Omental fat pad (tissue), 4 donors: ENCODE data around the gene MAGI1. TPM values are rescaled to one million over a fixed set of nuclear protein-coding genes. Genes with fewer than 3 reads are reported as not detected.

Experiments
- ATAC-seq: fragments of 150-250 bp; one replicate; pipeline ENCODE4 v1.9.1; 2016; ENCODE audit warnings: mild to moderate bottlenecking, moderate library complexity; ENCODE audit not compliant: low FRiP score
- DNase-seq: peaks from one replicate; pipeline ENCODE4 v3.0.0-alpha.2; 2019; ENCODE audit warnings: low spot score
- CTCF ChIP-seq, 3 donors: fragments of 450-650 bp; IDR thresholded peaks; one replicate each; pipeline ENCODE4 v1.5.1; 2016 to 2017; ENCODE audit warnings: antibody characterized with exemption in 3 of 3, mild to moderate bottlenecking in 3 of 3, moderate library complexity in 2 of 3
- total RNA-seq, 4 donors: library from RNA; depleted of rRNA; stranded (reverse); fragments of >200 nt; gene quantifications; one replicate each; pipeline ENCODE4 v1.1.0, GENCODE V29; 2016

Gene MAGI1
- total RNA-seq, 4 donors from 2014 or later, result 22.9 to 38.8 (median 34.3) TPM

- DNase-seq, result no peak
- no peak for TF ChIP-seq CTCF (IDR thresholded peaks at IDR 0.05)
- ATAC-seq, result no peak
These were observed 383.7 kb downstream of the MAGI1 start for GRCh38 chr3:65655061-65655460.

DNA sequence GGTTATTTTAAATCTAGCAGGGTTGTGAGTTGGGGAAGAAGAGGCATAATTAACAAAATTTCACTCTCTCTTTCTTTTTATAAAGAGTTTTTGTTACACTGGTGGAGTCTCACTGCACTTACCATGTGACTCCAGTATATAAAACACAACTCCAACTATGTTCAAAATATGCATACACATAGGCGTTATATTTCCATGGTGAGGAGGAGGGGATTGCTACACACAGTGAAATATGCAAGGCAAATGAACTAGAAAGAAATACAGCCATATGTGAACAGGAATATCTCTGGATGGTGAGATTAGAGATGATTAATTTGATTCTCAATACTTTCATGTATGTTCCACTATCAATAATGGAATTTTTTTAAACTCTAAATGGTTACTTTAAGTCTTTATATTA is 385.0 kb downstream of the MAGI1 start:
- no peak for TF ChIP-seq CTCF (IDR thresholded peaks at IDR 0.05)
- DNase-seq, result no peak
- no peak for ATAC-seq

GRCh38 chr3:65650247-65650646 is 388.5 kb downstream of the MAGI1 start:
- ATAC-seq (no peak), DNase-seq (no peak)
- no peak for TF ChIP-seq CTCF (IDR thresholded peaks at IDR 0.05)

DNA sequence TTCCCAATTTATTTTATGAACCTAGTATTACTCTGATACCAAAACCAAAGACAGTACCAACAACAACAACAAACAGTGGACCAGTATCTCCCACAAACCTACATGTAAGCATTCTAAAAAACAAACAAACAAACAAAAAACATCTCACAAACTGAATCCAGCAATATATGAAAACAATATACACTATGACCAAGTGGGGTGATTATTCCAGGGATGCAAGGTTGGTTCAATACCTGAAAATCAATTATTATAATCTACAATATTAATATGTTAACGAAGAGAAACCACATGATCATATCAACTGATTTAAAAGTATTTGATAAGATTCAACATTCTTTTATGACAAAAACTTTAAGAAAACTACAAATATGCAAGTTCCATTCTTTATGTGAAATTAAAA is 391.3 kb downstream of the MAGI1 start:
- no peak for DNase-seq
- ATAC-seq, result no peak
- TF ChIP-seq CTCF (IDR thresholded peaks at IDR 0.05), result no peak

- DNase-seq, result no peak
- no peak for ATAC-seq
- no peak for TF ChIP-seq CTCF (IDR thresholded peaks at IDR 0.05)
These were observed 395.8 kb downstream of the MAGI1 start for GRCh38 chr3:65642883-65643282.

DNA sequence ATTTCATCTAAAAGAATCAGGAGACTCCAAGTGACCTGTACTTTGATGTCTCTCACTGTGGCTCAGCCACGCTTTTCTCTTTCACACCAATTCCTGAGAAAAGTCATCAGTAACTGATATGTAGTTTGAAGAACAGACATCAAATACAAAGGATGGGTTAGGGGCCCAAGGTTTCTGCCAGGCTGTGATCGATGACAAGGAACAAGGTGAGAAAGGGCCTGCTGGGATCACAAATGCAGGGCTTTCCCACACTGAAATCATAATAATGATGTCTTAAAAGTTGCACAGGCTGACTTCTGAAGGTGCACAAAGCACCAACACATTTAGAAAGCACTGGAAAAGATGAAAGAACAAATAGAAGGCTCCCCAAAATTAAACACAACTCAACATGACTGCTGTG is 396.9 kb downstream of the MAGI1 start:
- no peak for ATAC-seq
- TF ChIP-seq CTCF (IDR thresholded peaks at IDR 0.05), result no peak
- DNase-seq, result no peak

- ATAC-seq (no peak), DNase-seq (no peak)
- no peak for TF ChIP-seq CTCF (IDR thresholded peaks at IDR 0.05)
These were observed 397.7 kb downstream of the MAGI1 start for GRCh38 chr3:65641045-65641444.
